GM12878 (cell line): ENCODE results near the gene NEU1. TPM values are rescaled to one million over a fixed set of nuclear protein-coding genes. Genes with fewer than 3 reads are reported as not detected.

Experiments used
- ATAC-seq: fragments of 200-7000 bp; cut with Tn5 transposase; 3 replicates; pipeline ENCODE4 v1.9.1; 2020; ENCODE audit warnings: mild to moderate bottlenecking, moderate library complexity
- BruUV-seq: library from RNA; stranded (reverse); fragments of 400-500 nt; replicated peaks from 2 replicates; lab custom pipeline; 2021; lab: Mats Ljungman, UMichigan
- CTCF ChIA-PET: fragments of 300-600 bp; sonication (Branson Sonifier 250); formaldehyde crosslinking; extraction: SDS; loops from one replicate; lab custom pipeline; 2021; ENCODE audit warnings: inconsistent platforms; lab: Yijun Ruan, JAX
- POLR2A ChIA-PET: fragments of 350-600 bp; formaldehyde crosslinking; extraction: SDS; loops from one replicate; lab custom pipeline; 2021; ENCODE audit warnings: inconsistent platforms; lab: Charles Lee
- RAD21 ChIA-PET: fragments of 300-600 bp; sonication (Branson Sonifier 250); formaldehyde crosslinking; loops from one replicate; lab custom pipeline; 2023; ENCODE audit warnings: antibody characterized with exemption; ENCODE audit not compliant: unreplicated experiment; lab: Charles Lee
- SMC1A ChIA-PET: fragments of 300-600 bp; sonication (Branson Sonifier 250); formaldehyde crosslinking; loops from one replicate; lab custom pipeline; 2023; ENCODE audit not compliant: unreplicated experiment, uncharacterized antibody; lab: Charles Lee
- DNase-seq: peaks from one replicate; pipeline ENCODE4 v3.0.0-alpha.2; 2011; ENCODE audit warnings: low read depth, low spot score
- FAIRE-seq: peaks from 3 replicates; lab custom pipeline; 2011; peaks lifted over from hg19 to GRCh38; lab: Jason Lieb, UNC
- H2AFZ ChIP-seq: 2 replicates; pipeline ENCODE4 v1.6.0; 2011; ENCODE audit warnings: low read depth, low read length, control low read depth; ENCODE audit not compliant: control insufficient read depth
- H3K27ac ChIP-seq: 2 replicates; pipeline ENCODE4 v1.5.1; 2011; ENCODE audit warnings: control low read depth; ENCODE audit not compliant: control insufficient read depth, insufficient read depth
- H3K27me3 ChIP-seq, 2 experiments: replicated peaks in 1 of 2; 2 replicates each; pipeline versions ENCODE4 v1.6.0 to v1.6.1; 2011; ENCODE audit warnings: low read length in 1 of 2; ENCODE audit not compliant: control insufficient read depth in 2 of 2, insufficient read depth in 2 of 2
- H3K36me3 ChIP-seq, 2 experiments: 2 replicates each; pipeline ENCODE4 v1.5.1; 2011; ENCODE audit warnings: low read length in 1 of 2; ENCODE audit not compliant: control insufficient read depth in 2 of 2, insufficient read depth in 2 of 2
- H3K4me1 ChIP-seq: 2 replicates; pipeline ENCODE4 v1.6.1; 2011; ENCODE audit warnings: mild to moderate bottlenecking, low read length, moderate library complexity, mixed read lengths; ENCODE audit not compliant: control insufficient read depth, insufficient read depth
- H3K4me2 ChIP-seq: 2 replicates; pipeline ENCODE4 v1.6.0; 2011; ENCODE audit warnings: control low read depth; ENCODE audit not compliant: control insufficient read depth, insufficient read depth
- H3K4me3 ChIP-seq: fragments of 200-600 bp; sonication (generic); 2 replicates; pipeline ENCODE4 v1.5.1; 2016
- H3K79me2 ChIP-seq: 2 replicates; pipeline ENCODE4 v1.6.0; 2011; ENCODE audit warnings: low read length; ENCODE audit not compliant: control insufficient read depth, insufficient read depth
- H3K9ac ChIP-seq: 2 replicates; pipeline ENCODE4 v1.8.0; 2011; ENCODE audit warnings: low read length, control low read depth, mixed read lengths; ENCODE audit not compliant: control insufficient read depth, insufficient read depth
- H3K9me3 ChIP-seq: replicated peaks from 3 replicates; pipeline ENCODE4 v1.5.1; 2011; ENCODE audit warnings: mild to moderate bottlenecking, low read length; ENCODE audit not compliant: control insufficient read depth, insufficient read depth
- H4K20me1 ChIP-seq: 2 replicates; pipeline ENCODE4 v1.6.0; 2011; ENCODE audit not compliant: control insufficient read depth, insufficient read depth
- BACH1 ChIP-seq: fragments of 450-650 bp; IDR thresholded peaks from 2 replicates; pipeline ENCODE4 v1.6.1; 2017; ENCODE audit warnings: mild to moderate bottlenecking, borderline replicate concordance
- CBX3 ChIP-seq: fragments of 200-600 bp; sonication (generic); IDR thresholded peaks from 2 replicates; pipeline ENCODE4 v1.6.1; 2016; ENCODE audit warnings: low read depth, borderline replicate concordance
- EGR1 ChIP-seq, 2 experiments: IDR thresholded peaks; 1 replicate in 1 of 2; 2 replicates in 1 of 2; pipeline ENCODE4 v1.6.1; 2011 to 2012; ENCODE audit warnings: low read depth in 2 of 2, low read length in 2 of 2, borderline replicate concordance in 1 of 2, mild to moderate bottlenecking in 1 of 2, moderate library complexity in 1 of 2
- GATAD2B ChIP-seq: fragments of 450-650 bp; conservative IDR thresholded peaks from 2 replicates; pipeline ENCODE4 v1.6.1; 2017; ENCODE audit warnings: low read depth, mild to moderate bottlenecking, moderate library complexity
- HDAC6 ChIP-seq: fragments of 200-600 bp; sonication (generic); IDR thresholded peaks from one replicate; pipeline ENCODE4 v1.8.0; 2017; ENCODE audit warnings: antibody characterized with exemption; ENCODE audit not compliant: unreplicated experiment
- IRF4 ChIP-seq: IDR thresholded peaks from 2 replicates; pipeline ENCODE4 v1.6.1; 2011; ENCODE audit warnings: low read depth, low read length
- NBN ChIP-seq: fragments of 450-650 bp; IDR thresholded peaks from 2 replicates; pipeline ENCODE4 v1.6.1; 2016
- PAX5 ChIP-seq: IDR thresholded peaks from 2 replicates; pipeline ENCODE4 v1.6.1; 2011; ENCODE audit warnings: low read depth, low read length, borderline replicate concordance
- POLR2AphosphoS2 ChIP-seq: IDR thresholded peaks from 2 replicates; pipeline ENCODE4 v1.6.1; 2011; ENCODE audit warnings: low read depth, mild to moderate bottlenecking, low read length, improper control_type of control experiment, moderate library complexity
- RB1 ChIP-seq: fragments of 450-650 bp; formaldehyde crosslinking; IDR thresholded peaks from 2 replicates; pipeline ENCODE4 v1.6.1; 2017; ENCODE audit warnings: mild to moderate bottlenecking, borderline replicate concordance
- RCOR1 ChIP-seq: conservative IDR thresholded peaks from 2 replicates; pipeline ENCODE4 v1.6.1; 2012; ENCODE audit warnings: low read depth, low read length, improper control_type of control experiment
- RUNX3 ChIP-seq: IDR thresholded peaks from 2 replicates; pipeline ENCODE4 v1.6.1; 2012; ENCODE audit warnings: low read length, inconsistent platforms
- TCF12 ChIP-seq: IDR thresholded peaks from 2 replicates; pipeline ENCODE4 v1.6.1; 2011; ENCODE audit warnings: low read depth, mild to moderate bottlenecking, low read length
- WGBS: methylation state at CpG from one replicate; pipeline ENCODE4 v1.1.6; 2016; ENCODE audit warnings: low lambda C conversion rate; ENCODE audit not compliant: insufficient replicate concordance, insufficient coverage; ENCODE audit errors: missing lambda C conversion rate; 5-methylcytosine and 5-hydroxymethylcytosine counted together
- in situ Hi-C: fragments of 300-500 bp; cut with MboI; formaldehyde crosslinking; loops from 9 replicates; pipeline ENCODE4 v1.14.3; 2018; ENCODE audit warnings: mixed read lengths
- intact Hi-C: fragments of 100-400 bp; cut with micrococcal nuclease; formaldehyde crosslinking; loops from one replicate; pipeline ENCODE4 v1.14.2; 2022; ENCODE audit not compliant: unreplicated experiment
- polyA plus RNA-seq, 11 experiments: library from polyadenylated mRNA; depleted of rRNA in 4 of 11; unstranded in 6 of 11; stranded (reverse) in 5 of 11; fragments of >200 nt; fragmentation: Nextera tagmentation in 4 of 11; fragmentation: Illumina TruSeq in 1 of 11; extraction: Ambion mirVana in 4 of 11; extraction: Trizol in 1 of 11; gene quantifications; 1 replicate in 1 of 11; 2 replicates in 10 of 11; pipeline versions ENCODE4 v1.2.1 to v1.2.3, GENCODE V29; 2011 to 2016; ENCODE audit warnings: inconsistent platforms in 2 of 11, missing spikeins in 2 of 11, low read depth in 1 of 11
- total RNA-seq, 4 experiments: library from RNA; depleted of rRNA in 3 of 4; stranded (reverse); fragments of >200 nt in 3 of 4; fragmentation: Illumina TruSeq in 1 of 4; extraction: Trizol in 1 of 4; gene quantifications; 2 replicates each; pipeline versions ENCODE4 v1.2.1 to v1.2.3, GENCODE V29; 2013 to 2021
- TF ChIP-seq, protein P1 (sequence below): fragments of 450-650 bp; IDR thresholded peaks from 2 replicates; pipeline ENCODE4 v1.6.1; 2017; ENCODE audit warnings: mild to moderate bottlenecking, moderate library complexity
- TF ChIP-seq, protein P2 (sequence below): fragments of 450-650 bp; IDR thresholded peaks from 2 replicates; pipeline ENCODE4 v1.6.1; 2014; ENCODE audit warnings: mild to moderate bottlenecking

Gene NEU1
- total and polyA plus RNA-seq, 10 of the 15 experiments (the other 5 are each of a cell fraction or from before 2014, with no cell fraction given), result 7.2 to 26.9 (median 21.6) TPM

DNA sequence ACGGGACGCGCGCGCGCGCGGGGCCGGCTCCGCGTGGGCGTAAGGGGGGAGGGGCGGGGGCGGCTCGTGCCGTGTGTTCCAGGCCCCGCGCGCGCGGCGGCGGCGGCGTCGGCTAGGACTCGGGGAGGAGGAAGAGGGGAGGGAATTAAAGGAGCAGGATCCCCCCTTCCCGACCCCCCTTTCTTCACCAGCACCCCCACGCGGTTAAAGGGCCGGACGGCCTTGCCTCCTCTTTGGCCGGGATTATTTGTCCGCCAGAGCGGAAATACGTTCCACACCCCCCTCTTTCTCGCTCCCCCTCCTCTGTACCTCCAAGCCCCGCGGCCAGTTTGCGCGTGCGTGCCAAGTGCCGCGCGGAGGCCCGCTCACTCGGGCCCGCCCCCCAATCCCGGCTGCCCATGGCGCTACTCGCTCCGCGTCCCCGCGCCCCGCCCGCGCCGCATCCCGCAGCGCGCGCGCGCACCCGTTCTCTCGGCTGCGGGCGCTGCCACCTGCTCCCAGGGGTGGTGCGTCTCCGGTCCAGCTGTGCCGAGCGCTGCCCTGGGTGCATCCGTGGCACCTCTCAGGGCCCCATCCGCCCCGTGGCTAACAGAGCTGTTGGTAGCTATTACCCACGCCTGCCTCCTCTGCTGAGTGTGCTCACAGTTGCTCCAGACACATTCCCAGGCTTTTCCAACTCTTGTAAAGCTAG, 39.5 kb upstream of the NEU1 start, which contains the start of gene ZBTB12 (continued):
- TF ChIP-seq BACH1 (peak; percentile 77; the same call in 1 of the 2 replicates), GATAD2B (peak; percentile 85; the same call in 1 of the 2 replicates), RCOR1 (no peak; the same call in 1 of the 2 replicates), IRF4 (0 out of 2 replicates have a peak, but pooled peaks have one; percentile 14), NBN (peak; percentile 62), RUNX3 (peak; percentile 61), RB1 (peak; percentile 87; the same call in 1 of the 2 replicates), POLR2AphosphoS2 (peak; percentile 62; the same call in 1 of the 2 replicates), PAX5 (peak; percentile 45; the same call in 1 of the 2 replicates)

GRCh38 chr6:31901415-31901952, 38.9 kb upstream of the NEU1 start:
- Histone ChIP-seq H3K9me3 (no peaks in the 10 kb centered on the region), H3K4me1 (peaks cover 14% of the 10 kb centered on the region), H3K36me3 (no peaks in the 10 kb centered on the region; a peak in 1 of 4 replicates), H3K9ac (no peak overlapping the region; the same call in 1 of the 2 replicates), H3K79me2 (peaks cover 12% of the 10 kb centered on the region), H3K4me2 (peak overlapping the region; percentile 94)
- CTCF ChIA-PET, result interaction anchor here (1.7 kb wide), 1 partner anchor 51 kb away, joined by 4 read pairs; no protein-coding TSS in a partner anchor
- FAIRE-seq, result no peak
- TF ChIP-seq TCF12 (0 out of 2 replicates have a peak, but pooled peaks have one; percentile 7), HDAC6 (no peak), CBX3 (no peak), EGR1 (IDR thresholded peaks at IDR 0.05; ENCODE audit: borderline replicate concordance in 1 of 2, low read depth in 2 of 2, low read length in 2 of 2) (peak in 1 of 2 experiments; percentile 26; a peak in 1 of 3 replicates)
- TF ChIP-seq, protein P1, sequence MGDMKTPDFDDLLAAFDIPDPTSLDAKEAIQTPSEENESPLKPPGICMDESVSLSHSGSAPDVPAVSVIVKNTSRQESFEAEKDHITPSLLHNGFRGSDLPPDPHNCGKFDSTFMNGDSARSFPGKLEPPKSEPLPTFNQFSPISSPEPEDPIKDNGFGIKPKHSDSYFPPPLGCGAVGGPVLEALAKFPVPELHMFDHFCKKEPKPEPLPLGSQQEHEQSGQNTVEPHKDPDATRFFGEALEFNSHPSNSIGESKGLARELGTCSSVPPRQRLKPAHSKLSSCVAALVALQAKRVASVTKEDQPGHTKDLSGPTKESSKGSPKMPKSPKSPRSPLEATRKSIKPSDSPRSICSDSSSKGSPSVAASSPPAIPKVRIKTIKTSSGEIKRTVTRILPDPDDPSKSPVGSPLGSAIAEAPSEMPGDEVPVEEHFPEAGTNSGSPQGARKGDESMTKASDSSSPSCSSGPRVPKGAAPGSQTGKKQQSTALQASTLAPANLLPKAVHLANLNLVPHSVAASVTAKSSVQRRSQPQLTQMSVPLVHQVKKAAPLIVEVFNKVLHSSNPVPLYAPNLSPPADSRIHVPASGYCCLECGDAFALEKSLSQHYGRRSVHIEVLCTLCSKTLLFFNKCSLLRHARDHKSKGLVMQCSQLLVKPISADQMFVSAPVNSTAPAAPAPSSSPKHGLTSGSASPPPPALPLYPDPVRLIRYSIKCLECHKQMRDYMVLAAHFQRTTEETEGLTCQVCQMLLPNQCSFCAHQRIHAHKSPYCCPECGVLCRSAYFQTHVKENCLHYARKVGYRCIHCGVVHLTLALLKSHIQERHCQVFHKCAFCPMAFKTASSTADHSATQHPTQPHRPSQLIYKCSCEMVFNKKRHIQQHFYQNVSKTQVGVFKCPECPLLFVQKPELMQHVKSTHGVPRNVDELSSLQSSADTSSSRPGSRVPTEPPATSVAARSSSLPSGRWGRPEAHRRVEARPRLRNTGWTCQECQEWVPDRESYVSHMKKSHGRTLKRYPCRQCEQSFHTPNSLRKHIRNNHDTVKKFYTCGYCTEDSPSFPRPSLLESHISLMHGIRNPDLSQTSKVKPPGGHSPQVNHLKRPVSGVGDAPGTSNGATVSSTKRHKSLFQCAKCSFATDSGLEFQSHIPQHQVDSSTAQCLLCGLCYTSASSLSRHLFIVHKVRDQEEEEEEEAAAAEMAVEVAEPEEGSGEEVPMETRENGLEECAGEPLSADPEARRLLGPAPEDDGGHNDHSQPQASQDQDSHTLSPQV, result no peak
- TF ChIP-seq, protein P2, sequence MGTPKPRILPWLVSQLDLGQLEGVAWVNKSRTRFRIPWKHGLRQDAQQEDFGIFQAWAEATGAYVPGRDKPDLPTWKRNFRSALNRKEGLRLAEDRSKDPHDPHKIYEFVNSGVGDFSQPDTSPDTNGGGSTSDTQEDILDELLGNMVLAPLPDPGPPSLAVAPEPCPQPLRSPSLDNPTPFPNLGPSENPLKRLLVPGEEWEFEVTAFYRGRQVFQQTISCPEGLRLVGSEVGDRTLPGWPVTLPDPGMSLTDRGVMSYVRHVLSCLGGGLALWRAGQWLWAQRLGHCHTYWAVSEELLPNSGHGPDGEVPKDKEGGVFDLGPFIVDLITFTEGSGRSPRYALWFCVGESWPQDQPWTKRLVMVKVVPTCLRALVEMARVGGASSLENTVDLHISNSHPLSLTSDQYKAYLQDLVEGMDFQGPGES, result no peak
- TF ChIP-seq, all 136 proteins: peak for 2
- ChIA-PET RAD21 (interaction anchor here (0.6 kb wide), 1 partner anchor 241 kb away, joined by 3 read pairs; the partner anchor contains the start of gene C6orf47), SMC1A (no interaction called here), POLR2A (interaction anchor here (0.6 to 1.9 kb wide), 3 partner anchors 39 to 359 kb away, joined by 5 to 8 read pairs (median 8); partner anchors contain the start of genes DXO and NEU1)
- peak overlapping the region; percentile 49; the same call in 1 of the 2 replicates for H3K27ac ChIP-seq
- TSS peak; percentile 62 for BruUV-seq
- no peaks in the 10 kb centered on the region for H4K20me1 ChIP-seq
- peak; percentile 6 for ATAC-seq
- DNase-seq, result no peak
- H3K4me3 ChIP-seq, result peak overlapping the region; percentile 89
- in situ Hi-C loops, result no loop called here
- WGBS, result 3% methylated on average over 29 of the region's 45 CpGs
- H3K27me3 ChIP-seq, result no peaks in the 10 kb centered on the region
- H2AFZ ChIP-seq, result no peak overlapping the region
- intact Hi-C loops, result loop anchor here (10.0 kb wide), 1 partner anchor 357 kb away; the partner anchor contains the start of genes ATP6V1G2, DDX39B and NFKBIL1
